T-helper 1 cell (primary cell): ENCODE results near the gene TNC.

Experiments
- DNase-seq, 5 donors: peaks; one replicate each; pipeline ENCODE4 v3.0.0-alpha.2; 2012 to 2020

TNC gene

DNA sequence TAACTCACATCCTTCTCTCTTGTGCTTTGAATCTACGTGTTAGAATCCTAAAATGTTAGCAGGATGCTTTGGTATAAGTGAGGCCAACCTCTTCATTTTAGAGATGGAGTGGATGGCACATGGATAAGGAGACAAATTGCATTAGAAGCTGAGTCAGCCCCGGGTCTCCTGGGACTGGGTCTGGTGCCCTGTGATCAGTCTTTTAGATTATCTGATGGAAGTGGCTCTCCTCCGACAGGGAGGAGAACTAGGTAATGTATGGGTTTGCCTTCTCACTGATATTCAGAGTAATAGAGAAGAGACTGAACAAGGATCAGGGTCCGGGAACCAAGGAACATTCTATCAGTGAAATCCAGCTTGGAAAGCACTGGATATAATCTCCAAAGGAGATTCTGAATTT lies 112.6 kb downstream of the TNC start:
- DNase-seq: no peak

DNA sequence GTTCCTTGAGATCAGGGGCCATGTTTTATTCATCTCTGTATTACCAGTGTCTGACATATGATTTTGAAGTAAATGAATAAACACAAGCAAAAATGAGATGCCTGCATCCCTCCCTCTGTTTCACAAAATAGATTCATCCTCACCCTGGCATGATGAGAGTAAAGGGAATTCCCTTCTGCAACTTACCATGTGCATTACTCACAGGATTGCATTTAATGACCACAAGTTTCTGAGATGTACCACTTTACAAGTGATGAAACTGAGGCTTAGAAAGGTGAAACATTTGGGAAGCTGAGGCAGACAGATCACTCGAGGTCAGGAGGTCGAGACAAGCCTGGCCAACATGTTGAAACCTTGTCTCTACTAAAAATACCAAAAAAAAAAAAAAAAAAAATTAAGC lies 113.4 kb downstream of the TNC start:
- DNase-seq: no peak

DNA sequence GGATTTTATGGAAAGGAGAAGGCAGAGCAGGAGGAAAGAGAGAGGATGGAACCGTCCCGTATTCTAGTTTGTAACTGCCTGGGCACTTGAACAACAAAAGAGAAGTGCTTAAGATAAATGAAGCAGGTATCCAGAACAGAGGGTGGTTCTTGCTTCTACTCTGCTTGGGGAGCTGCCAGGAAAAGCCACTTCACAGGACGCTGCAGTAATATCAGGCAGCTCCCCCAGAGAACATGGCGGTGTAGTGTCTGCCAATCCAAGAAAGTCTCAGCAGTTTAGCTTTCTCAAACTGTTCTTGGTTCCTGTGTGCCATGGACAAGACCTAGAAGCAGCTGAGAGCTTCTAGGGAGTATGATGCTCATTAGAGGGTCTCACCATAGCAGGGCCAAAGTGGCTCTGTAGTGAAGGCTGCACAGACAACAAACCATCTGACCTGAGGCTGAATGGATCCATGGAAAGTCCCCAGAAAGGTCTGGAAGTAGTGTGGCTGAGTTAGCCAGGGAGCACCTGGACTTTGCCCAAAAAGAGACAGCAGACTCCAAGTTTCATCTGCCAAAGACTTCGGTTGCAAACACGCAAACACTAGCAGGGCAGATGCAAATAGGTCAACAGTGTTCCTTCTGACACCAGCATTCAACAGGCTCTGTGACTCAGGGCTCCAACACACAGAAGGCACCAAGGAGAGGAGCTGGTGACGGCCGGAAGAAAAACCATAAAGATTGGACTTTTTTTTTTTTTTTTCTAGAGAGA lies 115.4 kb downstream of the TNC start:
- no peak for DNase-seq

DNA sequence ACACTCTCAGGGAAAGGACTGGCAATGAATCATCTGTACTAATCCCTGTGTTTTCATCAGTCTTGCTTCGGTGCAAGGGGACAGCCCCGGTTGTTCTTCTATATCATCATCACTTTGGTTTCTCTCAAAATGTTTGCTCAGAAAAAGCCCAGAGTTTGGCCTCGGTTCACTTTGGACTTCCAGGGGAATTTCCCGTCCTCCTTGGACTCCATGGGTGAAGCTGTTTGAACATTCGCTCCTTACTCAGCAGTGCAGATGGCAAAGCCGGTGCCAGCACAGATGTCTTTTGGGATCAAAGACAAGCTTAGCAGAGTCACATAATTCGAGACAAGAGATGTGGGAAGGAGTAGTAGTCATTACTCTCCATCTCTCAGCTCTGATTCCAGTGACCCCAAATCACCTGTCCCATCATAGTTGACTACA lies 117.7 kb downstream of the TNC start:
- DNase-seq: no peak

DNA sequence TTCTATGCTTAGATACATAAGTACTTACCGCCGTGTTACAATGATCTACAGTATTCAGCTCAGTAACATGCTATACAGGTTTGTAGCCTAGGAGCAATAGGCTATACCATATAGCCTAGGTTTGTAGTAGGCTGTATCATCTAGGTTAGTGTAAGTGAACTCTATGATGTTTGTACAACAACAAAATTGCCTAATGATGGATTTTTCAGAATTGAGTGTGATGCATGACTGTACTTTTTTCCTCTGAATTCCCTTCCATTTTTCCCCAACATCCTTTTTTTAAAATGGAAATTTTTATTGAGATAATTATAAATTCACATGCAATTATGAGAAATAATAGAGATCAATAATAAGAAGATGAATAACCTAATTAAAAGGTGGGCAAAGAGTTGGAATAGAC lies 119.6 kb downstream of the TNC start:
- DNase-seq: no peak

DNA sequence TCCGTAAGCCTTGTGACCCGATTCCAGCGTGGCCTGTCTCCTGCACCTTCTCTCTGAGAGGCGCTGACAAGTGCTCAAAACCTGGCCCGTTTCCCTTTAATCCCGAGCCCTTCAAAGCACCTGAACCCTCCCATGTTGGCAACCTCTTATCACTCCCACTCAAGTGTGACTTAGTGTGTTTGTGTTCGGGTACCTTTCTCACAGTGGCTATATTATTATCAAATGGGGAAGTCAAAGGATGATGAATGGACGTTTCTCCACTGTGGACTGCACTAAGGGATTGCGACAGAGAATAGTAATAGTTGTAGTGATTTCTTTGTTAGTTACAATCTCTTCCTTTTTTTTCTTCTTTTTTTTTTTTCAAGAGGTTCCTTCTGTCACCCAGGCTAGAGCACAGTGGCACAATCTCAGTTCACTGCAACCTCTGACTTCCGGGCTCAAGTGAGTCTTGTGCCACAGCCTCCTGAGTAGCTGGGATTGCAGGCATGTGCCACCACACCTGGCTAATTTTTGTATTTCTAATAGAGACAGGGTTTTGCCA lies 122.2 kb downstream of the TNC start:
- no peak for DNase-seq

DNA sequence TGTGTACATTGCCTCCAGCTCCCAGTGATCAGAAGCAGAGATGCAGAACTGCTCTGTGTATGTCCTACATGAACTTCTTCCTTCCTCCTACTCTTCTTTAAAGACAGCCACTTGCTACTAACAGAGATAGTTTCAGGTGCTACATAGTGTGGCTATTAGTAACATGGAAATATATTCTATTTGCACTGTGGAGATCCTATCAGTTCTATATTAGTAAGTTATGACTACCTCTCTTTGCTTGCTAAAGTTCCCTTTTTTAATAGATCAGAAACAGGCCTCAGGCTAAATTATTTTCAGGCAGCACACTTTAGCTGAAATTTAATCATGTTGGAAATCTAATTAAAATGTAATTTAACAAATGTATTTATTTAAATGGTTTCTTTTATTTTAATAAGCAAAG lies 123.2 kb downstream of the TNC start:
- no peak for DNase-seq

DNA sequence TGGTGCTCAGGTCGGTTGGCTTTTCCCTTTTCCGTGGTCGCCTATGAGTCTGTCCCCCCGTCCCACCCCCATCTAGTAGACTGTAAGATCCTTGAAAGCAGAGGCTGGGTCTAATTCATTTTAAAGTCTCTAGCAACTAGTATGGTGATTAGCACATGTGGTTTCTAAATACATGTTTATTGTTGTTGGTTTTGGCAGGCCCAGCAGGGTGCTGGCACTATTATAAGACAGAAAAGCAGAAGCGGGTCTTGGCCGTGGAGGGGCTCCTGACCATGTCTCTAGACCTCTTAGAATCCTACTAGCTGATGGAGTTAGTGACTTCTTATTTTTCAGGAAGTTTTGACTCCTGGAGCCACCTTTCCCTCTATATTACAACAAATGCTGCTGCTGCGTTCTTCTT lies 126.1 kb downstream of the TNC start:
- DNase-seq: no peak

DNA sequence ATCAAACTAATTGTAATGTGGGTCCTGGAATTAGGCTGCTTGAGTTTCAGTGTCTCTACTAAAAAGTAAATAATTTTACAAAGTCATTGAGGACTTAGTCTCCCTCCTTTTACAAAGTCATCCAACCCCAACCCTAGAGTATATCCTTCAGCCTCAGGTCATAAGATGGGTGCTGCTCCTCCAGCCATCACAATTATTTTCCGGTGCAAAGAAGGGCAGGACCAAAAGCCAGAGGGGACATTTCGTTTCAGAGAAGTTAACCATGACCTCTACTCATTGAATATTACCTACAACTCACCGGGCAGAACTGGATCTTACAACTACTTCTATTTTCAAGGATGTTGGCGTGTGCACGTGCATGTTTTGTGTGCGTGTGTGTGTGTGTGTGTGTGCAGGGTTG lies 127.1 kb downstream of the TNC start:
- DNase-seq: no peak

DNA sequence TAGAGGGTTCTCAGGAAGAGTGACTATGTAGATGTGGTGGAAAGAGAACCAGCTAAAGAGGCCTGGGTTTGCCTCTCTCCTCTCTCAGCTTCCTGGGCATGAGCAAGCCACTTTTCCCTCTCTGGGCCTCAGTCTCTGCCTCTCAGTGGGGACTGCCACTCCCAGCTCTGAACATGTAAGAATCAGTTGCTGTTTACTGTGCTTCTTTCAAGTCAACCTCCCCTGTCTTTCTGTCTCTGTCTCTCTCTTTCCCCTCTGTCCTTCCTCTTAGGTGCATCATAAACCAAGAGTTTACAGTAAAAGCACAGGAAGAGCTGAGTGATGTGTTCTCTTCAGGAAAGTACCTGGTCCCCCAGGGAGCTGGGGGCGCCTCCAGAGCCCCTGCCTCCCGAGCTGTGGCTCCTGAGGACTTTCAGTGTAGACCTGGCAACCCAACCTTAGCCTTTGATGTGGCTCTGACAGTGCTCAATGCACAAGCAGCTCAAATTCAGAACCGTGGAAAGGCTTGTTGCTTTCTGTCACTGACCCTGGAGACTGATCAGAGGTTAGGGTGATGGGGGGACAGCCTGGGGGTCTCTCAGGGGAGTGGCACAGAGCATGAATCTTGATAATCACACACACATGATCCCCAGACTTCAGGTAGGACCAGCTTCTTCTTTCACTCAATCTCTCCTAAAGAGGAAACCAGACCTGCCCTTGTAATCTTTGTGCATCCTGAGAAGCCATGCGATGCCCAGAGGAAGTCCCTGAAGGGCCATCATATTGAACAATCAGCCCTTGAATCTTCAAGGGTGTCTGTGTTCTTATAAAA lies 128.2 kb downstream of the TNC start:
- DNase-seq: peak in 2 of 5 donors; percentile 21 to 78

DNA sequence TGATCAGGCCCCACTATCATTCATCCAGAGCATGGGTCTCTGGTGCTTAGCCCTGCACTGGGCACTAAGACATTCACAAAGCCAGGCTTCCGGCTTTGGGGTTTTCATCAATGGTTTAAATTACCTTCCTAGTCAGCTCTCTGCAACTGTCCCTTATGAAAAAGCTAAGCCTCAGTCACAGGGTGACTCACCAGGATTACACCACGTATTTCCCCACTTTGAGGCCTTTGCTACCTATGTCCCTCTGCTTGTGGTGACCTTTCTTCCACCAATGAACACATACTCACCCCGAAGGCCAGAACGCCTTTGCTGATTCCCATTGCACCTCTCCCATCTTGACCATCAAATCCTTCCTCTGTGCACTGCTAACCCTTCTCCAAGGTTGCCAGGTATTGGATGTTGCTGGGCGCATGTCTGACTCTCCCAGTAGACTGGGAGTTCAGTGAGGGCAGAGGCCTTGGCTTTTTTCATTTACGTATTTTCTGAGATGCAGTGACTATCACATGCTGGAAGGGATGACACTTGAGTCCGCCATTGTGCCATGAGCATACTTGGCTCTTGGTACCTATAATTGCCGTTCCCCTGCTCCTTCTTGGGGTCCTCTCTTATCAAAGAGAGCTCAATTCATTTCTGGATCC lies 128.9 kb downstream of the TNC start:
- peak in 1 of 5 donors; percentile 66 for DNase-seq

DNA sequence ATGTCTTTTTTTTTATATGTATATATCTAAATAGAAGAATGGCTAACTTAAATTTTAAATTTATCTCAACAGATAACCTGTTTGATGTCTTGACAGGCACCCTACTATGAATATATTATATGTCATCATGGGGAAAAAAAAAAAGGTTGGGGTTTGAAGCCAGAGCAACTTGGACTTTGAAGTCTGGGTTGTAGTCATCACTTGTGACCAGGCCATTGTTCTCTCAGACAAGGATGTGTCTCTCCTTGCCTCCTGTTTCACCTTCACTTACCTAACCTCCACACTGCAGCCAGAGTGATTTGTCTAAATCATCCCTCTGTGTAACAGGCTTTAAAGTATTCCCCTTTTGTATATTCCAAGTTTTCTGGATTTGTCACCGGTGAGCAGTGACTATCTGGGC lies 130.8 kb downstream of the TNC start:
- DNase-seq: no peak

DNA sequence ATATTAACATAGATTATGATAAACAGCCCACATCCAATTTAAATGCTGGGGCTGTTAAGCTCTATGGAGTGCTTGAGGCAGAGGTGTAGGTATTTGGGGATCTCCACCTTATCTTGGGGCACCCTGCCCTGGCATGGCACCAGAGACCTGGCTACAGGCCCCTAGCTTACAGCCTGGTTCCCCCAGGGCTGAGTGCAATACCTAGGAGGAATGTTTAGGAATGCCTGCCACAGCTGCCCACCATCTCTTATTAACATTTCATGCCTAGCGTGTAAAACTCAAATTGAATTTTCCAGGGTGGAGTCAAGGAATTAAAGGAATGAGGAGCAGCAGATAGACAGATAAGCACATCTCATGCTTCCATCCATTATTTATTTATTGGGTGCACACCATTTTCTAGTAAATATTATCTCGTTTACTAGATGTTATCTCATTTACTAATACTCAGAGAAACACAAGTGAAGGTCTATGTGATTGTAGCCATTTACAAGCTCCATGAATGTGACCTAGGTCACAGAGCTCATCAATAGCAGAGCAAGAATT lies 131.9 kb downstream of the TNC start:
- no peak for DNase-seq

DNA sequence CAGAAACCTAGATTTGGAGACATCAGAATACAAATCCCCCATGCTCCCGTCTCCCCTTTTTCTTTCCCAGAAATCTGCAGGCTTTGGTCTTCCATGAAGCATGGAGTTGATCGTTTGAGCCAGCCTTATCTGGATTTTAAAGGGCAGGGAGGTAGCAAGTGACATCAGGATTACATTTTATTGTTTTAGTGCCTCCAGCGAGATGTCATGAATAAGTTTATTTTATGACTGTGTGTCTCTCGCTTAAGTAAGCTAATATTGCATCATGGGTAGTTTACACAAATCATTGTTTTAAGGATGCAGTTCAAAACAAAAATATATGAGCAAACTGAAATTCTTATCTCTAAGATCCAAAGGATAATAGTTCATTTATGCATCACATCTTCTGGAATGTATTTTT lies 136.9 kb downstream of the TNC start:
- DNase-seq: no peak

DNA sequence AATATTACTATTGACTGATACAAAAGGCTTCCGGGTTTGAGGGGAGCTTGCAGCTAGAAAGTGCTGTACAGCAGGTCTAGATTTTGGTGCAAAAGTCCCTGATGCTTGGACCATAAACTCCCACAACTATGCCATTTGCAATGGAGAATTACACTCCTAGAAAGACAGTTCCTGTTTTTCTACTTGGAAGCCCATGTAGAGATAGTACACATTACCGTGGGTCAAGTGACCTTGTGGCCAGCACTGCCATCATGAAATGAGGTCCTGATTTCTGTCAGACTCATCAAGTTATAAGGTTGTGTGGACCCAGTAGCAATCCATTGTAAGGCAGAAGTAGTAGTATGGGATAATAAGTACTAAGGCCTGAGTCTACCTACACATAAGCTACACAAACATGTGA lies 144.7 kb downstream of the TNC start:
- no peak for DNase-seq

DNA sequence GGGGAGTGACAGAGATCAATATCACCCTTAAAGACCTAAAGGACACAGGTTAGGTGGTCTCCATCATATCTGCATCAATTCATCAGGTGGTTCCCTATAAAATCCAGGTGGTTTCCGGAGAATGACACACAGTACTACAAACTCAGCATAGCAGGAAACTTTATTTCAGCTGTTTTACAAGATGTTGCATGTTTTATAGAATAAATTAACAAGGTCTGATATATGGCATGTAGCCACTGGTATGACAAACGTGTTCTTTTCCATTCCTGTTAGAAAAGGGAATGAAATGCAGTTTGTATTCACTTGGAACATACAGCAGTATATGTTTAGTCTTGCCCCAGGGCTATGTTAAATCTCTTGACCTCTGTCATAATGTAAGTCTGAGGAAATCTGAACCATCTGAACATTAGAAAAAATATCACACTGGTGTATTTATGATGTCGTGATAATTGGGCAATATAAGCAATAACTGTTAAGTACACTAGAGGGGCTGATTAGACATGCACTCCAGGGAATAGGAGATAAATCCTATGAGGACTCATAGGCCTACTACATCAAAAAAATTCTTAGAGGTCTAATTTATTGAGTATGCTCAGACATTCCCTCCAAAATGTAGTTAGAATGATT lies 145.3 kb downstream of the TNC start:
- DNase-seq: no peak
